ENCODE data around the gene ALDH1L1. TPM values are rescaled to one million over a fixed set of nuclear protein-coding genes. Genes with fewer than 3 reads are reported as not detected.

The ALDH1L1 gene
- total and polyA plus RNA-seq, 2 of the 13 experiments (the other 11 are each of a cell fraction or from before 2014, with no cell fraction given), result 11.2 to 28.7 TPM

DNA sequence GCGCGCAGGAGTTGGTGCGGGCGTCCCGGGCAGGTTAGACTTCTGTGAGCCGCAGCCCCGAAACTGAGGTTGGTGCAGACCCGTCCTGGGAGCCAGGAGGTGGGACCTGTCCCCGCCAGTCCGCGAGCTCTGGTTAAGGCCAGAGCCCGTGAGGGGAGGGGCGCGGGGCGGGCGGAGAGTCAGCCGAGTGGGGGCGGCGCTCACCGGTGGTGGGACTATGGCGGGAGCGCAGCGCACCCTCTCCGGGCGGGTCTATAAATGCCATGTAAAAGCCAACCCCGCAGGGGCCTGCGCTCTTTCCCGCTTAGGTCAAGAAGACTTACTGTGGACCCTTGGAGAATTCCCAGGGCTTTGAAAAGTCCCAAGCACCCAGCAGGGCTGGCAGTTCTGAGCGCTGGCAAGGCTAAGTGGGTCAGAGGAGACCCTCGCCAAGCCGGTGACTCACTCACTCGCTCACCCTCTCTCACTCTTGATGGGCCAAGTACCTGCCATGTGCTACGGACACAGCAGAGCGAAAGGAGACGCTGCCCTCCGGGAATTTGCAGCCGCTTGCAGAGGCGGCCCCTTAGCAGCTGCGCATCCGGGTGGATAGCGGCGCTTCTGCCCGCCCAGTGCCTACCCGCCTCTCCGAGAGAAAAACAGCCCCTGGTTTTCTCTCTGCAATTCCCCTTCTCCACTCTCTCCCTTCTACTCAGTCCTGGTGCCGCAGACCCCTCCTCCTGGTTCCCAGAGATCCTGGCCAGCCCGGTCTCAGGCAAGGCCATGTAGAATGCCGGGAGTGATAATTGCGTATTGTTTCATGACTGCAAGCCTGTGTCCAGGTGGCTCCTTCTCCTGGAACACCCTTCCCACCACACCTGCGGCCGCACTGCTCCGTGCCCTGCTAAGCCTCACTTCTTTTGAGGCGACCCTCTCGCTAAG, at the start of gene ALDH1L1 (continued):
- TF ChIP-seq ZUFSP (CRISPR knock-in tag; IDR thresholded peaks at IDR 0.05; ENCODE audit: borderline replicate concordance), result no peak
- no peak for TF ChIP-seq MIXL1 (CRISPR knock-in tag; IDR thresholded peaks at IDR 0.05)
- TF ChIP-seq, protein P1, sequence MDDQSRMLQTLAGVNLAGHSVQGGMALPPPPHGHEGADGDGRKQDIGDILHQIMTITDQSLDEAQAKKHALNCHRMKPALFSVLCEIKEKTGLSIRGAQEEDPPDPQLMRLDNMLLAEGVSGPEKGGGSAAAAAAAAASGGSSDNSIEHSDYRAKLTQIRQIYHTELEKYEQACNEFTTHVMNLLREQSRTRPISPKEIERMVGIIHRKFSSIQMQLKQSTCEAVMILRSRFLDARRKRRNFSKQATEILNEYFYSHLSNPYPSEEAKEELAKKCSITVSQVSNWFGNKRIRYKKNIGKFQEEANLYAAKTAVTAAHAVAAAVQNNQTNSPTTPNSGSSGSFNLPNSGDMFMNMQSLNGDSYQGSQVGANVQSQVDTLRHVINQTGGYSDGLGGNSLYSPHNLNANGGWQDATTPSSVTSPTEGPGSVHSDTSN (CRISPR knock-in tag; IDR thresholded peaks at IDR 0.05; ENCODE audit: borderline replicate concordance), result no peak
- TF ChIP-seq ZNF138 (CRISPR knock-in tag; IDR thresholded peaks at IDR 0.05; ENCODE audit: low read depth), result no peak
- TF ChIP-seq, protein P2, sequence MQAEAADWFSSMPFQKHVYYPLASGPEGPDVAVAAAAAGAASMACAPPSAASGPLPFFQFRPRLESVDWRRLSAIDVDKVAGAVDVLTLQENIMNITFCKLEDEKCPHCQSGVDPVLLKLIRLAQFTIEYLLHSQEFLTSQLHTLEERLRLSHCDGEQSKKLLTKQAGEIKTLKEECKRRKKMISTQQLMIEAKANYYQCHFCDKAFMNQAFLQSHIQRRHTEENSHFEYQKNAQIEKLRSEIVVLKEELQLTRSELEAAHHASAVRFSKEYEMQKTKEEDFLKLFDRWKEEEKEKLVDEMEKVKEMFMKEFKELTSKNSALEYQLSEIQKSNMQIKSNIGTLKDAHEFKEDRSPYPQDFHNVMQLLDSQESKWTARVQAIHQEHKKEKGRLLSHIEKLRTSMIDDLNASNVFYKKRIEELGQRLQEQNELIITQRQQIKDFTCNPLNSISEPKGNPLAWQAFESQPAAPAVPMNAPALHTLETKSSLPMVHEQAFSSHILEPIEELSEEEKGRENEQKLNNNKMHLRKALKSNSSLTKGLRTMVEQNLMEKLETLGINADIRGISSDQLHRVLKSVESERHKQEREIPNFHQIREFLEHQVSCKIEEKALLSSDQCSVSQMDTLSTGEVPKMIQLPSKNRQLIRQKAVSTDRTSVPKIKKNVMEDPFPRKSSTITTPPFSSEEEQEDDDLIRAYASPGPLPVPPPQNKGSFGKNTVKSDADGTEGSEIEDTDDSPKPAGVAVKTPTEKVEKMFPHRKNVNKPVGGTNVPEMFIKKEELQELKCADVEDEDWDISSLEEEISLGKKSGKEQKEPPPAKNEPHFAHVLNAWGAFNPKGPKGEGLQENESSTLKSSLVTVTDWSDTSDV (CRISPR knock-in tag; IDR thresholded peaks at IDR 0.05), result no peak
- TF ChIP-seq HNF4G (IDR thresholded peaks at IDR 0.05; ENCODE audit: borderline replicate concordance, low read depth, low read length), result no peak
- 0 out of 2 replicates have a peak, but pooled peaks have one; percentile 9 for TF ChIP-seq HNF4G (CRISPR knock-in tag; IDR thresholded peaks at IDR 0.05; ENCODE audit: borderline replicate concordance, low read depth)
- TF ChIP-seq RBM22 (optimal IDR thresholded peaks at IDR 0.05; ENCODE audit: low read length), result peak; percentile 36
- no peak for TF ChIP-seq ZNF441 (CRISPR knock-in tag; IDR thresholded peaks at IDR 0.05; ENCODE audit: borderline replicate concordance)
- peak; percentile 47 for TF ChIP-seq HNRNPLL (IDR thresholded peaks at IDR 0.05; ENCODE audit: low read depth, low read length, poor library complexity, severe bottlenecking)
- no peak for TF ChIP-seq CBFB (CRISPR knock-in tag; IDR thresholded peaks at IDR 0.05)
- no peak for TF ChIP-seq ZNF75D (CRISPR knock-in tag; IDR thresholded peaks at IDR 0.05; ENCODE audit: borderline replicate concordance)
- 0 out of 2 replicates have a peak, but pooled peaks have one; percentile 12 for TF ChIP-seq PHF20 (CRISPR knock-in tag; IDR thresholded peaks at IDR 0.05)
- TF ChIP-seq NAIF1 (CRISPR knock-in tag; IDR thresholded peaks at IDR 0.05; ENCODE audit: borderline replicate concordance), result peak; percentile 77; the same call in 1 of the 2 replicates
- peak; percentile 32 for TF ChIP-seq ZFX (CRISPR knock-in tag; IDR thresholded peaks at IDR 0.05; ENCODE audit: low read depth)
- 0 out of 2 replicates have a peak, but pooled peaks have one; percentile 35 for TF ChIP-seq SMYD3 (CRISPR knock-in tag; IDR thresholded peaks at IDR 0.05)
- TF ChIP-seq ZC3H13 (CRISPR knock-in tag; IDR thresholded peaks at IDR 0.05), result no peak
- 0 out of 2 replicates have a peak, but pooled peaks have one; percentile 38 for TF ChIP-seq BRF2 (CRISPR knock-in tag; IDR thresholded peaks at IDR 0.05)
- TF ChIP-seq REPIN1 (CRISPR knock-in tag; IDR thresholded peaks at IDR 0.05; ENCODE audit: borderline replicate concordance, low read depth), result 0 out of 2 replicates have a peak, but pooled peaks have one; percentile 29
- 0 out of 2 replicates have a peak, but pooled peaks have one; percentile 56 for TF ChIP-seq ZNF451 (CRISPR knock-in tag; IDR thresholded peaks at IDR 0.05)

All from HepG2 (cell line).